Skeletal muscle tissue (tissue), 4 donors: ENCODE results near the gene ARL3. TPM values are rescaled to one million over a fixed set of nuclear protein-coding genes. Genes with fewer than 3 reads are reported as not detected.

ENCODE experiments used
- H3K27ac ChIP-seq: one replicate; pipeline ENCODE4 v1.7.0; 2013; ENCODE audit warnings: mild to moderate bottlenecking, low read depth, low read length, inconsistent platforms
- H3K27me3 ChIP-seq, 3 donors: one replicate each; pipeline ENCODE4 v1.7.0; 2013; ENCODE audit warnings: low read length in 3 of 3; ENCODE audit not compliant: control insufficient read depth in 3 of 3, insufficient read depth in 3 of 3
- H3K36me3 ChIP-seq, 3 donors: one replicate each; pipeline ENCODE4 v1.7.0; 2013; ENCODE audit warnings: low read length in 3 of 3; ENCODE audit not compliant: control insufficient read depth in 3 of 3, insufficient read depth in 3 of 3
- H3K4me1 ChIP-seq, 3 donors: one replicate each; pipeline ENCODE4 v1.7.0; 2013; ENCODE audit warnings: low read length in 3 of 3, mild to moderate bottlenecking in 3 of 3; ENCODE audit not compliant: control insufficient read depth in 3 of 3, insufficient read depth in 3 of 3
- H3K4me3 ChIP-seq, 3 donors: one replicate each; pipeline ENCODE4 v1.7.0; 2013; ENCODE audit warnings: low read length in 3 of 3
- H3K9ac ChIP-seq, 3 donors: one replicate each; pipeline ENCODE4 v1.7.0; 2013; ENCODE audit warnings: low read length in 3 of 3, mild to moderate bottlenecking in 3 of 3, moderate library complexity in 2 of 3, low read depth in 1 of 3
- H3K9me3 ChIP-seq, 3 donors: one replicate each; pipeline ENCODE4 v1.7.0; 2013; ENCODE audit warnings: low read length in 3 of 3; ENCODE audit not compliant: control insufficient read depth in 3 of 3
- total RNA-seq: library from RNA; depleted of rRNA; stranded (reverse); fragments of >200 nt; gene quantifications from one replicate; pipeline ENCODE4 v1.2.3, GENCODE V29; 2014
- donor health status: Osteomylitis.

Gene ARL3
- total RNA-seq, 1 donor from 2014 or later, result 5.2 TPM

- Histone ChIP-seq H3K4me3 (no peak overlapping the region), H3K27me3 (no peaks in the 10 kb centered on the region), H3K4me1 (peaks cover 4 to 5% (median 5%) of the 10 kb centered on the region in 3 donors), H3K9me3 (no peaks in the 10 kb centered on the region), H3K9ac (no peak overlapping the region), H3K27ac (no peak overlapping the region), H3K36me3 (peaks cover 3 to 7% (median 6%) of the 10 kb centered on the region in 3 donors)
Measured at GRCh38 chr10:102738692-102739121, 24.5 kb upstream of the ARL3 start.

GRCh38 chr10:102735065-102735562 lies 20.9 kb upstream of the ARL3 start:
- Histone ChIP-seq H3K4me1 (peaks cover 0 to 2% (median 0%) of the 10 kb centered on the region in 3 donors), H3K27me3 (no peaks in the 10 kb centered on the region), H3K9ac (no peak overlapping the region), H3K4me3 (peak overlapping the region in 1 of 3 donors; percentile 43), H3K27ac (no peak overlapping the region), H3K36me3 (peaks cover 6 to 18% (median 10%) of the 10 kb centered on the region in 3 donors), H3K9me3 (no peaks in the 10 kb centered on the region)

- no peaks in the 10 kb centered on the region for H3K27me3 ChIP-seq
- no peak overlapping the region for H3K9ac ChIP-seq
- H3K4me3 ChIP-seq, result no peak overlapping the region
- peaks cover 7 to 25% (median 10%) of the 10 kb centered on the region in 3 donors for H3K36me3 ChIP-seq
- no peaks in the 10 kb centered on the region for H3K9me3 ChIP-seq
- no peak overlapping the region for H3K27ac ChIP-seq
- H3K4me1 ChIP-seq, result peaks cover 0 to 5% (median 4%) of the 10 kb centered on the region in 3 donors
Measured at GRCh38 chr10:102732661-102733060, 18.5 kb upstream of the ARL3 start.

GRCh38 chr10:102731222-102731800 lies 17.1 kb upstream of the ARL3 start:
- Histone ChIP-seq H3K36me3 (peaks cover 13 to 29% (median 13%) of the 10 kb centered on the region in 3 donors), H3K27me3 (no peaks in the 10 kb centered on the region)

GRCh38 chr10:102729029-102730026 lies 15.1 kb upstream of the ARL3 start:
- no peaks in the 10 kb centered on the region for H3K27me3 ChIP-seq

More at GRCh38 chr10:102731222-102731800, 17.1 kb upstream of the ARL3 start:
- peaks cover 0 to 8% (median 4%) of the 10 kb centered on the region in 3 donors for H3K4me1 ChIP-seq
- no peak overlapping the region for H3K4me3 ChIP-seq
- H3K9me3 ChIP-seq, result no peaks in the 10 kb centered on the region
- no peak overlapping the region for H3K27ac ChIP-seq
- H3K9ac ChIP-seq, result no peak overlapping the region

GRCh38 chr10:102727037-102727818 lies 13.0 kb upstream of the ARL3 start:
- no peak overlapping the region for H3K9ac ChIP-seq
- H3K4me1 ChIP-seq, result peaks cover 0 to 11% (median 3%) of the 10 kb centered on the region in 3 donors
- no peak overlapping the region for H3K4me3 ChIP-seq
- peaks cover 8 to 16% (median 9%) of the 10 kb centered on the region in 3 donors for H3K36me3 ChIP-seq
- H3K27me3 ChIP-seq, result no peaks in the 10 kb centered on the region
- H3K9me3 ChIP-seq, result no peaks in the 10 kb centered on the region
- H3K27ac ChIP-seq, result no peak overlapping the region

More at GRCh38 chr10:102729029-102730026, 15.1 kb upstream of the ARL3 start:
- Histone ChIP-seq H3K9ac (peak overlapping the region in 1 of 3 donors; percentile 3), H3K27ac (no peak overlapping the region), H3K4me1 (peaks cover 0 to 11% (median 3%) of the 10 kb centered on the region in 3 donors), H3K4me3 (no peak overlapping the region), H3K9me3 (no peaks in the 10 kb centered on the region), H3K36me3 (peaks cover 9 to 26% (median 13%) of the 10 kb centered on the region in 3 donors)

GRCh38 chr10:102726274-102726673 lies 12.1 kb upstream of the ARL3 start:
- Histone ChIP-seq H3K9me3 (no peaks in the 10 kb centered on the region), H3K27me3 (no peaks in the 10 kb centered on the region), H3K9ac (no peak overlapping the region), H3K4me1 (peaks cover 0 to 11% (median 3%) of the 10 kb centered on the region in 3 donors), H3K4me3 (no peak overlapping the region), H3K36me3 (peaks cover 8 to 11% (median 9%) of the 10 kb centered on the region in 3 donors), H3K27ac (no peak overlapping the region)

- no peaks in the 10 kb centered on the region for H3K27me3 ChIP-seq
- H3K4me1 ChIP-seq, result peaks cover 0 to 6% (median 4%) of the 10 kb centered on the region in 3 donors
- no peaks in the 10 kb centered on the region for H3K9me3 ChIP-seq
Measured at GRCh38 chr10:102723989-102724388, 9.8 kb upstream of the ARL3 start.

DNA sequence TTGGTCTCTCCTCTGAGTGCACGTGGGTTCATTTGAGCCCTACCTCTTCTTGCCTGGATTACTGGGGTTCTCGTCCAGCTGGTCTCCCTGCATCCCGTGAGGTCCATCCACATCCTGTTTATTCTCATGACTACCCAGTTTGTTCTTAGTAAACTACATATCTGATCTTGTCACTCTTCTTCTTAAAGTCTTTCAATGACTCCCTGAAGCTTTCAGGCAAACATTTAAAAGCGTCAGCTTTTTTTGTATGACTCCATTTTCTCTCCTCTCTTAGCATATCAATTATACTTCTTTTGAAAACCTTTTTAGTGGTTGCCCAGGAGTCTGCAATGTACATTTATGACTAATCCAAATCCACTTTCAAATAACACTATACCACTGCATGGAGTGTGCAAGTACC lies 7.8 kb upstream of the ARL3 start:
- H3K9me3 ChIP-seq, result no peaks in the 10 kb centered on the region

More at GRCh38 chr10:102723989-102724388, 9.8 kb upstream of the ARL3 start:
- Histone ChIP-seq H3K9ac (no peak overlapping the region), H3K4me3 (no peak overlapping the region), H3K27ac (no peak overlapping the region), H3K36me3 (peaks cover 6 to 11% (median 7%) of the 10 kb centered on the region in 3 donors)

More for the DNA sequence above, 7.8 kb upstream of the ARL3 start:
- Histone ChIP-seq H3K4me1 (peaks cover 12 to 21% (median 16%) of the 10 kb centered on the region in 3 donors), H3K27ac (no peak overlapping the region), H3K4me3 (no peak overlapping the region), H3K36me3 (peaks cover 0 to 4% (median 3%) of the 10 kb centered on the region in 3 donors), H3K27me3 (no peaks in the 10 kb centered on the region), H3K9ac (no peak overlapping the region)
